Cardiac muscle cell (in vitro differentiated cells and primary cell): Measurements from ENCODE around the gene KLHL2. TPM values are rescaled to one million over a fixed set of nuclear protein-coding genes. Genes with fewer than 3 reads are reported as not detected.
A peak's percentile ranks its signal among the peaks of the same experiment; 100 is the strongest.

Experiments
- DNase-seq, 2 donors: peaks; one replicate each; pipeline versions ENCODE4 v3.0.0 to v3.0.0-alpha.2; 2010 to 2017; ENCODE audit warnings: low read depth in 1 of 2, low spot score in 1 of 2
- H3K27ac ChIP-seq: fragments of 200-600 bp; sonication (generic); 2 replicates; pipeline ENCODE4 v1.5.1; 2016
- H3K27me3 ChIP-seq: fragments of 200-600 bp; sonication (generic); 2 replicates; pipeline ENCODE4 v1.6.0; 2016; ENCODE audit warnings: control low read depth
- H3K36me3 ChIP-seq: fragments of 200-600 bp; sonication (generic); 2 replicates; pipeline ENCODE4 v1.5.1; 2016; ENCODE audit warnings: control low read depth
- H3K4me1 ChIP-seq: fragments of 200-600 bp; sonication (generic); 2 replicates; pipeline ENCODE4 v1.8.1; 2017; ENCODE audit warnings: low read depth, mild to moderate bottlenecking, mixed run types
- H3K4me3 ChIP-seq: fragments of 200-600 bp; sonication (generic); 2 replicates; pipeline ENCODE4 v1.5.1; 2016; ENCODE audit warnings: mild to moderate bottlenecking
- H3K9me3 ChIP-seq: fragments of 200-600 bp; sonication (generic); 2 replicates; pipeline ENCODE4 v1.5.1; 2017; ENCODE audit warnings: low read depth, mild to moderate bottlenecking, control low read depth
- CTCF ChIP-seq: IDR thresholded peaks from 2 replicates; pipeline ENCODE4 v1.5.1; 2012; ENCODE audit warnings: low read depth, mild to moderate bottlenecking, low read length
- polyA plus RNA-seq: library from polyadenylated mRNA; unstranded; fragments of >200 nt; fragmentation: Nextera tagmentation; extraction: Ambion mirVana; gene quantifications from 2 replicates; pipeline ENCODE4 v1.2.1, GENCODE V29; 2016
- total RNA-seq: library from RNA; depleted of rRNA; stranded (reverse); fragments of >200 nt; gene quantifications from 2 replicates; pipeline ENCODE4 v1.2.3, GENCODE V29; 2016

Gene KLHL2
- total and polyA plus RNA-seq, 2 experiments from 2014 or later, result 39.7 to 39.8 TPM

GRCh38 chr4:165293927-165294649 lies 86.7 kb downstream of the KLHL2 start:
- H3K4me3 ChIP-seq, result no peak overlapping the region
- H3K27me3 ChIP-seq, result no peaks in the 10 kb centered on the region
- H3K36me3 ChIP-seq, result peaks cover 3% of the 10 kb centered on the region
- peaks cover 13% of the 10 kb centered on the region for H3K4me1 ChIP-seq
- H3K27ac ChIP-seq, result no peak overlapping the region
- TF ChIP-seq CTCF, result no peak
- no peaks in the 10 kb centered on the region for H3K9me3 ChIP-seq
- peak in 1 of 2 donors; percentile 9 for DNase-seq

GRCh38 chr4:165294907-165295306 lies 87.5 kb downstream of the KLHL2 start:
- no peak for TF ChIP-seq CTCF
- no peaks in the 10 kb centered on the region for H3K27me3 ChIP-seq
- H3K36me3 ChIP-seq, result peaks cover 3% of the 10 kb centered on the region
- DNase-seq, result no peak
- no peaks in the 10 kb centered on the region for H3K9me3 ChIP-seq
- peaks cover 13% of the 10 kb centered on the region for H3K4me1 ChIP-seq
- peak overlapping the region; percentile 50 for H3K27ac ChIP-seq
- no peak overlapping the region for H3K4me3 ChIP-seq

GRCh38 chr4:165297626-165298025 lies 90.3 kb downstream of the KLHL2 start:
- H3K27me3 ChIP-seq, result no peaks in the 10 kb centered on the region
- no peak for DNase-seq
- H3K9me3 ChIP-seq, result no peaks in the 10 kb centered on the region
- H3K4me3 ChIP-seq, result no peak overlapping the region
- peaks cover 13% of the 10 kb centered on the region for H3K4me1 ChIP-seq
- TF ChIP-seq CTCF, result no peak
- no peak overlapping the region for H3K27ac ChIP-seq
- peaks cover 3% of the 10 kb centered on the region for H3K36me3 ChIP-seq

- Histone ChIP-seq H3K27ac (no peak overlapping the region), H3K4me1 (peaks cover 8% of the 10 kb centered on the region), H3K4me3 (no peak overlapping the region), H3K9me3 (no peaks in the 10 kb centered on the region), H3K27me3 (no peaks in the 10 kb centered on the region), H3K36me3 (peaks cover 3% of the 10 kb centered on the region)
- no peak for DNase-seq
- TF ChIP-seq CTCF, result no peak
Observed at GRCh38 chr4:165299399-165300060, 92.2 kb downstream of the KLHL2 start.

- Histone ChIP-seq H3K27ac (no peak overlapping the region), H3K4me1 (no peaks in the 10 kb centered on the region), H3K36me3 (peaks cover 3% of the 10 kb centered on the region), H3K9me3 (no peaks in the 10 kb centered on the region), H3K27me3 (no peaks in the 10 kb centered on the region), H3K4me3 (no peak overlapping the region)
- TF ChIP-seq CTCF, result no peak
- DNase-seq, result peak in 1 of 2 donors; percentile 35
Observed at GRCh38 chr4:165301833-165302232, 94.5 kb downstream of the KLHL2 start.
